ENCODE measurements around the gene SLC19A3. TPM values are rescaled to one million over a fixed set of nuclear protein-coding genes. Genes with fewer than 3 reads are reported as not detected.

Gene SLC19A3
- polyA plus RNA-seq (2011; rRNA removed) (not detected in 2 replicates), polyA minus RNA-seq (2011; rRNA and poly(A)+ RNA removed) (0.43 and 0.51 TPM in 2 replicates)

- POLR2A ChIA-PET: no interaction called here
These were observed at the start of gene SLC19A3 for GRCh38 chr2:227717687-227718567. SLC19A3 (minus strand) TSS chr2:227718028; CDS start chr2:227702318, 15,710 bp downstream.

GRCh38 chr2:227766373-227766883 lies 48.6 kb upstream of the SLC19A3 start:
- Histone ChIP-seq H3K27ac (ENCODE audit: low read depth, low read length) (peak overlapping the region; percentile 21), H3K4me3 (ENCODE audit: low read depth, low read length) (no peak overlapping the region), H3K9me3 (ENCODE audit: control insufficient read depth, insufficient read depth, low read length) (no peaks in the 10 kb centered on the region; the same call in 1 of the 2 replicates), H3K27me3 (ENCODE audit: control insufficient read depth, insufficient read depth, low read length) (no peaks in the 10 kb centered on the region)
- TF ChIP-seq CTCF (IDR thresholded peaks at IDR 0.05; ENCODE audit: low read depth, low read length): peak; percentile 83
- ChIA-PET POLR2A (interaction anchor here (0.5 to 0.9 kb wide), 2 partner anchors 108 to 360 kb away, joined by 3 read pairs; no protein-coding TSS in a partner anchor), CTCF (interaction anchor here (0.6 to 4.1 kb wide), 68 partner anchors 7 to 1306 kb away, joined by 3 to 92 read pairs (median 4); partner anchors contain the start of genes AGFG1, SLC19A3 and TM4SF20)
- peak; percentile 50 for DNase-seq (ENCODE audit: low read depth, low spot score)

More at GRCh38 chr2:227717687-227718567, at the start of gene SLC19A3:
- H3K27me3 ChIP-seq (ENCODE audit: control insufficient read depth, insufficient read depth, low read length): peaks cover 3% of the 10 kb centered on the region
- peak; percentile 27 for DNase-seq (ENCODE audit: low read depth, low spot score)
- TF ChIP-seq CTCF (IDR thresholded peaks at IDR 0.05; ENCODE audit: low read depth, low read length): no peak
- H3K27ac ChIP-seq (ENCODE audit: low read depth, low read length): peak within 1 kb of the TSS; percentile 24
- H3K4me3 ChIP-seq (ENCODE audit: low read depth, low read length): peak within 1 kb of the TSS; percentile 54
- H3K9me3 ChIP-seq (ENCODE audit: control insufficient read depth, insufficient read depth, low read length): no peaks in the 10 kb centered on the region; the same call in 1 of the 2 replicates
- CTCF ChIA-PET: interaction anchor here (0.8 to 1.5 kb wide), 2 partner anchors 49 to 198 kb away, joined by 3 to 5 read pairs; no protein-coding TSS in a partner anchor

GRCh38 chr2:227765788-227766372 lies 48.1 kb upstream of the SLC19A3 start:
- no peaks in the 10 kb centered on the region for H3K27me3 ChIP-seq (ENCODE audit: control insufficient read depth, insufficient read depth, low read length)
- no peak for DNase-seq (ENCODE audit: low read depth, low spot score)
- POLR2A ChIA-PET: interaction anchor here (0.5 to 0.9 kb wide), 2 partner anchors 108 to 360 kb away, joined by 3 read pairs; no protein-coding TSS in a partner anchor
- CTCF ChIA-PET: interaction anchor here (0.6 to 4.1 kb wide), 67 partner anchors 8 to 1307 kb away, joined by 3 to 92 read pairs (median 4); partner anchors contain the start of genes AGFG1, SLC19A3 and TM4SF20
- H3K4me3 ChIP-seq (ENCODE audit: low read depth, low read length): no peak overlapping the region
- H3K27ac ChIP-seq (ENCODE audit: low read depth, low read length): no peak overlapping the region
- no peaks in the 10 kb centered on the region; the same call in 1 of the 2 replicates for H3K9me3 ChIP-seq (ENCODE audit: control insufficient read depth, insufficient read depth, low read length)
- TF ChIP-seq CTCF (IDR thresholded peaks at IDR 0.05; ENCODE audit: low read depth, low read length): no peak

GRCh38 chr2:227761740-227762476 lies 44.1 kb upstream of the SLC19A3 start:
- peaks cover 2% of the 10 kb centered on the region for H3K27me3 ChIP-seq (ENCODE audit: control insufficient read depth, insufficient read depth, low read length)
- no peak overlapping the region for H3K27ac ChIP-seq (ENCODE audit: low read depth, low read length)
- no peak for DNase-seq (ENCODE audit: low read depth, low spot score)
- H3K4me3 ChIP-seq (ENCODE audit: low read depth, low read length): no peak overlapping the region
- ChIA-PET POLR2A (no interaction called here), CTCF (interaction anchor here (0.9 to 2.2 kb wide), 3 partner anchors 103 to 356 kb away, joined by 3 to 9 read pairs (median 7); no protein-coding TSS in a partner anchor)
- no peak for TF ChIP-seq CTCF (IDR thresholded peaks at IDR 0.05; ENCODE audit: low read depth, low read length)
- H3K9me3 ChIP-seq (ENCODE audit: control insufficient read depth, insufficient read depth, low read length): no peaks in the 10 kb centered on the region
